Thyroid gland (tissue), 4 donors: ENCODE data around the gene RAI1.

Experiments
- POLR2A ChIP-seq, 2 donors: fragments of 450-650 bp; IDR thresholded peaks; one replicate each; pipeline ENCODE4 v1.6.1; 2017; ENCODE audit warnings: antibody characterized with exemption in 2 of 2, mild to moderate bottlenecking in 2 of 2, moderate library complexity in 1 of 2
- TF ChIP-seq, protein P1 (sequence below), 6 experiments: fragments of 200-600 bp in 3 of 6; fragments of 450-650 bp in 3 of 6; sonication (generic) in 3 of 6; IDR thresholded peaks; one replicate each; pipeline ENCODE4 v1.5.1; 2016 to 2019; ENCODE audit warnings: antibody characterized with exemption in 6 of 6, mild to moderate bottlenecking in 2 of 6, inconsistent platforms in 1 of 6, moderate library complexity in 1 of 6

- TF ChIP-seq, protein P1, sequence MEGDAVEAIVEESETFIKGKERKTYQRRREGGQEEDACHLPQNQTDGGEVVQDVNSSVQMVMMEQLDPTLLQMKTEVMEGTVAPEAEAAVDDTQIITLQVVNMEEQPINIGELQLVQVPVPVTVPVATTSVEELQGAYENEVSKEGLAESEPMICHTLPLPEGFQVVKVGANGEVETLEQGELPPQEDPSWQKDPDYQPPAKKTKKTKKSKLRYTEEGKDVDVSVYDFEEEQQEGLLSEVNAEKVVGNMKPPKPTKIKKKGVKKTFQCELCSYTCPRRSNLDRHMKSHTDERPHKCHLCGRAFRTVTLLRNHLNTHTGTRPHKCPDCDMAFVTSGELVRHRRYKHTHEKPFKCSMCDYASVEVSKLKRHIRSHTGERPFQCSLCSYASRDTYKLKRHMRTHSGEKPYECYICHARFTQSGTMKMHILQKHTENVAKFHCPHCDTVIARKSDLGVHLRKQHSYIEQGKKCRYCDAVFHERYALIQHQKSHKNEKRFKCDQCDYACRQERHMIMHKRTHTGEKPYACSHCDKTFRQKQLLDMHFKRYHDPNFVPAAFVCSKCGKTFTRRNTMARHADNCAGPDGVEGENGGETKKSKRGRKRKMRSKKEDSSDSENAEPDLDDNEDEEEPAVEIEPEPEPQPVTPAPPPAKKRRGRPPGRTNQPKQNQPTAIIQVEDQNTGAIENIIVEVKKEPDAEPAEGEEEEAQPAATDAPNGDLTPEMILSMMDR (IDR thresholded peaks at IDR 0.05): no peak
- no peak for TF ChIP-seq POLR2A (IDR thresholded peaks at IDR 0.05)
Observed at GRCh38 chr17:17832032-17832363, 150.7 kb downstream of the RAI1 start.
